GM18951 (cell line): Measurements from ENCODE around the gene EYA2.

Experiments
- POLR2A ChIP-seq: IDR thresholded peaks from 4 replicates; pipeline ENCODE4 v1.6.1; 2011; ENCODE audit warnings: mild to moderate bottlenecking; ENCODE audit not compliant: insufficient read length, insufficient read depth; ENCODE audit errors: extremely low read depth
- in situ Hi-C: fragments of 300-500 bp; cut with MboI; formaldehyde crosslinking; loops from one replicate; pipeline ENCODE4 v1.12.0; 2022; ENCODE audit warnings: low sequenced_read_pairs, mixed read lengths, inconsistent platforms; ENCODE audit not compliant: unreplicated experiment

Gene EYA2, protein sequence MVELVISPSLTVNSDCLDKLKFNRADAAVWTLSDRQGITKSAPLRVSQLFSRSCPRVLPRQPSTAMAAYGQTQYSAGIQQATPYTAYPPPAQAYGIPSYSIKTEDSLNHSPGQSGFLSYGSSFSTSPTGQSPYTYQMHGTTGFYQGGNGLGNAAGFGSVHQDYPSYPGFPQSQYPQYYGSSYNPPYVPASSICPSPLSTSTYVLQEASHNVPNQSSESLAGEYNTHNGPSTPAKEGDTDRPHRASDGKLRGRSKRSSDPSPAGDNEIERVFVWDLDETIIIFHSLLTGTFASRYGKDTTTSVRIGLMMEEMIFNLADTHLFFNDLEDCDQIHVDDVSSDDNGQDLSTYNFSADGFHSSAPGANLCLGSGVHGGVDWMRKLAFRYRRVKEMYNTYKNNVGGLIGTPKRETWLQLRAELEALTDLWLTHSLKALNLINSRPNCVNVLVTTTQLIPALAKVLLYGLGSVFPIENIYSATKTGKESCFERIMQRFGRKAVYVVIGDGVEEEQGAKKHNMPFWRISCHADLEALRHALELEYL

DNA sequence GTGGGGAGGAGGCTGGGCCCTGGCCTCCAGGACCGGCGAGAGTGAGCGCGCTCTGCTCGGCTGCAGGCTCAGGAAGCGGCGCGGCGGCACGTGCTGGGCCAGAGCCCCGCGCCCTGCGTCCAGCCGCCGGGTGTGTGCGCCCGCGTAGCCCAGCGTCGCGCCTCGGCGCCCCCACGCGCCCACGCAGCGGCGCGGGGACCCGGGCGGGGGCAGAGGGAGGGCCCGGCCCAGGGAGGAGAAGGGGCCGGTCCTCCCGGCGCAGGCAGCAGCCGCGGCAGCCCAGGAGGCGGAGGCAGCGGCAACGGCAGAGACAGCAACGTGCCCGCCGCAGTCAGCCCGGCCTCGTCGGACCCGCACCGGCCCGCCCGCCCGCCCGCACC lies at the start of gene EYA2:
TSS of gene EYA2 (plus strand) at position 265 of the 380 bp plus-strand sequence. CDS start 95,168 bp downstream, outside the sequence.
- no peak for TF ChIP-seq POLR2A
- in situ Hi-C loops: no loop called here

DNA sequence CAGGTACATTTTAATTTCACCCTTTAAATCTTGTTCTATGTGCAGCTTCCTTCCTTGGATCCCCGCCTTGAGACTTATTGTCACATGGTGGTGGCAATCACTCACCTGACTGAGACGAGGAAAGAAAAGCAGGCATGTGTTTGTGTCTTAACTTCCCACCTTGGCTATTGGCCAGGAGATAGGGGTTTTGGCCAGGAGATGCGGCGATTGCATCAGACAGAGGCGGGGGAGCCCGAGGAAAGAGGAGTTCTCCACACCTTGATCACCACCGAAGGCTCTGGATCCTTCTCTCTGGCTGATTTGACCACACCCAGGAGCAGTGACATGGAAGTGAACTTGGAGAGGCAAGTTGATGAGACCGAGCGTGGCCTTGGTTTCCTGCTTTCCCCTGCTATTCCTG lies 49.7 kb upstream of the EYA2 start:
- in situ Hi-C loops: no loop called here

DNA sequence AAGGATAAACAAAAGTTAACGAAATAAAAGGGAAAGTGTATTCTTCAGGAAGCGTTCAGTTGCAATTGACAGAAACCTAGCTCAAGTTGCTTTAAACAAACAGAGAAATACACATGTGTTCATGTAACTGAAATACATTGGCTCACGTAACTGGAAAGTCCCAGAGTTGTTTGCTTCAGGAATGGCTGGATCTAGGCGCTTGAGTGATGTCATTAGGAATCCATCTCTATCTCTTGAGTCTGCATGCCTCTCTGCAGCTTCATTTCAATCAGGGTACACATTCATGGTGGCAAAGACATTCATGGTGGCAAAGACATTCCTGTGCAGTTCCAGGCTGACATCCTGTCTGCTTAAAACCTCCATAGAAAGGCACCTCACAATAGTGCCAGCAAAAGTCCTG lies 45.4 kb upstream of the EYA2 start:
- in situ Hi-C loops: no loop called here
- TF ChIP-seq POLR2A: no peak

More for the DNA sequence above, 49.7 kb upstream of the EYA2 start:
- no peak for TF ChIP-seq POLR2A

DNA sequence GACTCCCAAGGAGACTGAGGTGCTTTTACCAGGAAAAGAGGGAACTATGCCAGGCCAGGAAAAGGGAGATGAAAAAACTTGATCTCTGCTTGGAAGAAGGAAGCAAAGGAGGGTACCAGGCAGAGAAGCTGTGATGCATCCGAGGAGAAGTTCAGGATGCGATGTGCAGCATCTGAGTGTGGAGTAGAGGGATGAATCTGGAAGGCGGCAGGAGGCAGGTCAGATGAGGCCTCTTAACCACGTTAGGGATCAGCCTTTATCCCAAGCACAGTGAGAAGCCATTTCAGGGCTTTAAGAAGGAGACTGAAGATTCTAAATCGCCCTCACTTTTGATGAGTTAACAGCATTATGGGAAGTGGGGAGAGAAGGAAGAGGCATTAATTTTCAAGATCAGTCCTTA lies 44.9 kb upstream of the EYA2 start:
- no peak for TF ChIP-seq POLR2A
- in situ Hi-C loops: no loop called here

DNA sequence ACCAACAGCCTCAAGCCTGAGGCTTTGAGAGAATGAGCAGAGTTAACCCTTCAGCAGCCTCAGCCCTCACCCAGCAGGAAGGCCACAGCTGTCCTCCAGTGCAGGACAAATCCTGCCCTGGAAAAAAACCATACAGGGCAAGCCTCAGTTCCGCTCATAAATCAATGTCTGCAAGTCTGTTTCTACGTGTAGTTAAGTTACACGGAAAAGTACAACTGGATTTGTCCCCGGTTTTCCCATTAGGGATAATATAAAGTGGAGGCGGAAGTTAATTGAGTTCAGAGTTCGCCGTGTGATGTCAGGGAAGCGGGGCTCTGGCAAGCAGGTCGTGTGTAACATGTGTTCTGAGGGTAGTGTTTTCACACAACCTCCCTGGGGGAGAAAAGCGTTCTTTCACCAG lies 44.2 kb upstream of the EYA2 start:
- no peak for TF ChIP-seq POLR2A
- in situ Hi-C loops: no loop called here

DNA sequence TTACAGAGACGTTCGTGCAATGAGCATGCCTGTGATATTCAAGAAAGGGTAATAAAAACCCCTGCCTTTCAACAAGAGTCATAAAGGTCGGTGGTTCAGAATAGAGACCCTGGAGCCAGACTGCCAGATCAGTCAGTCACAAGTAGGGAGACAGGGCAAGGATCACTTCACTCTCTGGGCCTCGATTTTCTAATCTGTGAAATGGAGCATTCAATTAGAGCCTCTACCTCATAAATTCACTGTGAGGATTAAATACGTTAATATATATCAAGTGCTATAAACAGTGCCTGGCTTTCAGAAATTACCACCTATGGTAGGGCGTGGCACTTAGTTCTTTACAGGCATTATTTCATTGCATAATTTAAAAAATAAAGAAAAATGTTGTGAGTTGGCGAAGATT lies 43.7 kb upstream of the EYA2 start:
- TF ChIP-seq POLR2A: no peak
- in situ Hi-C loops: no loop called here

DNA sequence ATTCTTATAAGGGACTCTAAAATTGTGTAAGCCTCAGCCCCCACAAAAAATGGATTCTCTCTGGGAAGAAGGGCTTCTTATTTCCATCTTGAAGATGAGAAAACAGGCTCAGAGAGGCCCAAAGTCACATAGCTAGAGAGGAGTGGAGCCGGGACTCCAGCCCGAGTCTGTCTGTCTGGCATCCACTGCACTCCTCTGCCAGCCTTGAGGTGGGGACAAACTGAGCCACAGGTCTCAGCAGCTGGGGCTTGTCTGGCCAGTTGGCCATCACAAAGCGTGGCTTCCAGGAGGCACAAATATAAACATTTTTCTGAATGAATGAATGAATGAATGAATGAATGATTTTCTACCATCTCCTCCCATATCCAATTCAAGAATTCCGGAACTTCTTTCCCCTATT lies 42.9 kb upstream of the EYA2 start:
- in situ Hi-C loops: no loop called here
- no peak for TF ChIP-seq POLR2A

DNA sequence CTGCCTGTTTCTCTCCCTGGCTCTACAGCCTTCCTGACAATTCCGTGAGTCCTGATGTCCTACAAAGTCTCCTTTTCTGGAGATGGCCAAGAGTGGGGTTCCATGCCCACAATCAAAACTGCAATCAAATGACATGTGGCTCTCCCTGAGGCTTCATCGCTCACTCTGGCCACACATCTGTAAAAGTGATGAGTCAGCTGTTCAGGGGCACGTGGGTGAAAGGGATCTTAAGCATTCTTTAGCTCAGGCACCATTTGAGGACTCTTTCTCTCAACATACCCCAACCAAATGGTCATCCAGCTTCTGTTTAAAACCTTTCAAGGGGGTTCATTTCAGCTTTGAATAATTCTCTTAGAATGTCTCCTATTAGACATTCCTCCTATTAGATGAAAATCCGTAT lies 42.3 kb upstream of the EYA2 start:
- in situ Hi-C loops: no loop called here
- no peak for TF ChIP-seq POLR2A

DNA sequence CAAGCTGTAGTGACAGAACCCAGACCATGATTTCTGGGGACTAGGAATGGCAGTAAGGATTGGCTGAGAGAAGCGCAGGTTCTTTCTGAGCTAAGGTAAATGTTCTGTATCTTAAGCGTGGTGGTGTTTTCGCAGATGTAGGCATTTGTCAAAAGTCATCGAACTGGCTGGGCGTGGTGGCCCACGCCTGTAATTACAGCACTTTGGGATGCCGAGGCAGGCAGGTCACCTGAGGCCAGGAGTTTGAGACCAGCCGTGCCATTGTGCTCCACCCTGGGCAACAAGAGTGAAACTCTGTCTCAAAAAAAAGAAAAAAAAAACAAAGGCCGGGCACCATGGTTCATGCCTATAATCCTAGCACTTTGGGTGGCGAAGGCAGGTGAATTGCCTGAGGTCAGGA lies 40.7 kb upstream of the EYA2 start:
- no peak for TF ChIP-seq POLR2A
- in situ Hi-C loops: no loop called here

DNA sequence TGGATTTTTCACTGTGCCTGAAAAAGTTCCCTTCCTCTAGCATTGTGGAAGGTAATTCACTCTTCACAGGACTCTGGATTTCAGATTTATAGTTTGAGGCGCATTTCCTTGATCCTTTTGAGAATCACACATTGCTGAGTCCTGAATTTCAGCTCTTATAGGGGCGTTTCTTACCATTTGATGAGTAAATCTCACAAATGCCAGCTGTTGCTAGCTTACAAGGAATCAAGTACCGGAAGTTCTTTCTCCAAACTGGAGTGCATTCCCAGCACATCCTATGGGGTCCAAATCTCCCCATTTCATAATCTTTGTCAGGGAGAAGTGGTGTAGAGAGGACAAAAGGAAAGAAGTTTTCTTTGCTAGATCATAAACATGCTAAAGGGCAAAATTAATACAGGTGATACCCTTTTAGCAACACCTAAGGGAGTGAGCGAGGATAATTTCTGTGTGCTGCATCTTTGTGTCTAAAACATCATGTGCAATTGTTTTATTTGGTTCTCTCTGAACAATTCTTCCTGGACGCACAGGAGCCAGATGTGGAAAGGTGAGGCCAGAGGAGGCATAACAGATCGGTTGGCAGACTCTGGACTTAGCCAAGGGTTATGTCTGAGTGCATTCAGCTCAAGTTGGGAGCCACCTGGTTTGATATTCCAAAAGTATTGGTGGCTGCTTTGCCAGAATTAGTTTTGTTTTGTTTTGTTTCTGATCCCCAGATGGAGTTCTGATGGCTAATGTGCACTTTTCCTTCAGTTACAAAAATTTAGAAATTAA lies 37.4 kb upstream of the EYA2 start:
- TF ChIP-seq POLR2A: no peak
- in situ Hi-C loops: no loop called here

DNA sequence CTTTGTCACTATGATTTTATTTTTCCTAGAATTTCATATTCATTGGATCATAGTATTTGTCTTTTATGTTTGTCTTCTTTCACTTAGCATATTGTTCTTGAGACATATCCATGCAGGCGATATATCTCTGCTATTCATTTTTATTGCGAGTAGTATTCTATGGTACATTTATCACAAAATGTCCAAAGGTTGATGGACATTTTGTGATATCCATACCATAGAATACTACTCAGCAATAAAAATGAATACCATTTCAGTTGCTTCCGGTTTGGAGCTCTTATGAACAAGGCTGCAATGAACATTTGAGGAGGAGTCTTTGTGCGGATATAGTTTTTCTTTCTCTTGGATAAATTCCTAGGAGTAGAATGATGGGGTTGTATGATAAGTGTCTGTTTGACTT lies 28.8 kb upstream of the EYA2 start:
- in situ Hi-C loops: no loop called here
- TF ChIP-seq POLR2A: no peak

DNA sequence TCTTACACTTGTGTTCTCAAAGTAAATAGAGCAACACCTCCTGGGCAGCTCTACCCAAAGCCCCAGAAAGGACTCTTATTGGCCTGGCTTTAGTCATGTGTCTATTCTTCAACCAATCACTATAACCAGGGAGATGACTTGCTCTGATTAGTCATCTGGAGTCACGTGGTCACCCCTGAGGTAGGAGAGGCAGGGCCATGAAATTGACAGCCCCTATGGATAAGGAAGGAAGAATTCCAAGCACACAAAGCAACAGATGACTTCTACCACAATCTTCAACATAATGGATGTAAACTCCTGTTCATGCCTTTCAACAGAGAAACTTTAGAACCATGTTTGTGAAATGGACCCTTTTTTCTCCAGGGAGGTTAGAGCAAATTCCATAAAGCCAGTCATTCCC lies 24.6 kb upstream of the EYA2 start:
- TF ChIP-seq POLR2A: no peak
- in situ Hi-C loops: no loop called here

DNA sequence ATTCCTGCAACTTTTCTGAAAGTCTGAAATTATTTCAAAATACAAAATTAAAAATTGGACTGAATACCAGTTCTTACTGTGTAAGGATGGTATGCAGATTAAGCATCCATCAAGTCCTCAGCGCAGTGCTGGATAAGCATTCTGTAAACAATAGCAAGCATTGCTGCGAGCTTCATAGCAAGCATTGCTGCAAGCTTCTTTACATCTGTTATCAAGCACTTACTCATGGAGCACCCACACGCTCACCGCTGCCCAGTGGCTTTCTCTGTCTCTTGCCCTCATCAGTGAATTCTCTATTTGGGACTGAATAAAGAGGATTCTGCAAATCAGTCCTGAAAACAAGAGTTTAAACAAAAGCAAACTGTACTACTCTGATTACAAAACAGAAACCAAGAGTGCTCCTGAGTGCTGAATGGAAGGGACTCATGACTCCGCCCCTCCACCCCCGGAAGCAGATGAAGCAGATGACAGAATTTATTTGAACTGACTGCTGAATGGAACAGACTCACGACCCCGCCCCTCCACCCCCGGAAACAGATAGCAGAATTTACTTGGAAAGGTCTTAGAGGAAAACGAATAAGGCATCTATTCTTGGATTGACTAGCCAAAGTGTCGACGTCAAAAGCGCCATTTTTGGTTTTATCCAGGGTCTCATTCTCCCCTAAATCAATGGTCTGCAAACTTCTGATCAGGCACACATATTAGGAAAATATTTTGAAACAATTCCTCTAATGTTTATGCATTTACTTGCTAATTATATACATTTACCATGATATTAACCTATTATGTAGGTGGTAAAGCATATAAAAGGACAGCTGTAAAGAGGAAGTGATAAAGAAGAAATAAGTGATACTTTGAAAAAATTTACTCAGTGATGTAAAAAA lies 22.1 kb upstream of the EYA2 start:
- no peak for TF ChIP-seq POLR2A
- in situ Hi-C loops: no loop called here
